NT2/D1 (cell line): Measurements from ENCODE around the gene TSPEAR.

Source experiments
- SUZ12 ChIP-seq: IDR thresholded peaks from 2 replicates; pipeline ENCODE4 v1.6.1; 2011; ENCODE audit not compliant: insufficient read length, insufficient read depth; ENCODE audit errors: extremely low read depth
- YY1 ChIP-seq: IDR thresholded peaks from 2 replicates; pipeline ENCODE4 v1.6.1; 2011; ENCODE audit not compliant: insufficient read length, insufficient read depth

DNA sequence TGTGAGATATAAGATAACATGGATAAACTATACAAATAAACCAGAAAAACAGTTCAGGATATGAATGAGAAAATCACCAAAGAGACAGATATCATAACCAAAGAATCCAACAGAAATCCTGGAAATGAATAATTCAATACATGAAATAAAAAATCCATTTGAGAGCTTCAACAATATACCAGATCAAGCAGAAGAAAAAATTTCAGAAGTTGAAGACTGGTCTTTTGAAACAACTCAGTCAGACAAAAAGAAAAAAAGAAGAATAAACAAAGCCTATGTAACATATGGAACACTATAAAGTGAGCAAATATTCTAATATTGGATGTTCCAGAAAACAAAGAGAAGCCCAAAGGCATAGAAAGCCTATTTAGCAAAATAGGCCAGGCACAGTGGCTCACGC, 39.5 kb downstream of the TSPEAR start:
- no peak for TF ChIP-seq YY1
- TF ChIP-seq SUZ12 = no peak
